ENCODE results near the gene VAPB. TPM values are rescaled to one million over a fixed set of nuclear protein-coding genes. Genes with fewer than 3 reads are reported as not detected.

VAPB gene
- total RNA-seq, 1 donor from 2014 or later: 21.6 TPM

DNA sequence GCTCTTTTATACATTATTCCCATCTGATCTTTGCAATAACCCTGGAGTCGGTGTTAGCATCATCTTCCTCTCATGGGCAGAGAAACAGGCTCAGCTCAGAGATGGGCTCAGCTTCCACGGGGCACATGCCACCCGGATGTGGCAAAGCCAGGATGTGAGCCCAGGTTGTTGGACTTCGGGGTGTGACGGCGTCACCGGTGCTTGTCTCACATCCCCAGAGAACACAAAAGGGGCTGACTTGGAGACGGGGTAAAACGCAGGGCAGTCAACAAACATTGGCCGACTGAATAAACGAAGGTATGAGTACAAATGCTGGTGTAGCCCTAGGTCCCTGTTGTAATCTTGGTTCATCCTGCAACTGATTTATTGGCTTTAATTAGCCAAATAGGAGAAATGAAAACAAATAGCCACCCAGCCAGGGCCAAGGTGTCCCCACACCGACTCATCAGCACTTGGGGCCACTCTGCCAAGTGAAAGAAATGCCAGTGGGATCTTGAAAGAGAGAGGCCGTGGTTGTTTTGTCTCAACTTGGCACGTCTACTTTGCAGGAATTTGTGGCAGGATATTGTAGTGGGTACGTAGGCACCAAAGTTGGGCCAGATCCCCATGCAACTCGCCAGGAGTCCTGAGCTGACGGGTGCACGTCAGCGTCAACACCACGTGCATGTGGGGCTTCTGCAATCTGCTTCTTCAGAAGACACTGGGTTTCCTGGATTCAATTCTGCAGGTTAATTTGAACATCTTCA is 83.4 kb downstream of the VAPB start:
- Histone ChIP-seq H3K27ac (no peak overlapping the region), H3K27me3 (no peaks in the 10 kb centered on the region), H3K4me3 (no peak overlapping the region), H3K4me1 (peaks cover 15% of the 10 kb centered on the region), H3K36me3 (no peaks in the 10 kb centered on the region), H3K9me3 (no peaks in the 10 kb centered on the region)
- intact Hi-C loops (cut with DNase I): loop anchor here (5.0 kb wide), 1 partner anchor 175 kb away; no protein-coding TSS in a partner anchor
- no peak for DNase-seq (ENCODE audit: extremely low spot score in 2 of 2)
- TF ChIP-seq POLR2A (IDR thresholded peaks at IDR 0.05) (no peak), POLR2AphosphoS5 (IDR thresholded peaks at IDR 0.05; ENCODE audit: insufficient read depth in 1 of 2, low read depth in 1 of 2) (no peak)
- TF ChIP-seq, protein P1, sequence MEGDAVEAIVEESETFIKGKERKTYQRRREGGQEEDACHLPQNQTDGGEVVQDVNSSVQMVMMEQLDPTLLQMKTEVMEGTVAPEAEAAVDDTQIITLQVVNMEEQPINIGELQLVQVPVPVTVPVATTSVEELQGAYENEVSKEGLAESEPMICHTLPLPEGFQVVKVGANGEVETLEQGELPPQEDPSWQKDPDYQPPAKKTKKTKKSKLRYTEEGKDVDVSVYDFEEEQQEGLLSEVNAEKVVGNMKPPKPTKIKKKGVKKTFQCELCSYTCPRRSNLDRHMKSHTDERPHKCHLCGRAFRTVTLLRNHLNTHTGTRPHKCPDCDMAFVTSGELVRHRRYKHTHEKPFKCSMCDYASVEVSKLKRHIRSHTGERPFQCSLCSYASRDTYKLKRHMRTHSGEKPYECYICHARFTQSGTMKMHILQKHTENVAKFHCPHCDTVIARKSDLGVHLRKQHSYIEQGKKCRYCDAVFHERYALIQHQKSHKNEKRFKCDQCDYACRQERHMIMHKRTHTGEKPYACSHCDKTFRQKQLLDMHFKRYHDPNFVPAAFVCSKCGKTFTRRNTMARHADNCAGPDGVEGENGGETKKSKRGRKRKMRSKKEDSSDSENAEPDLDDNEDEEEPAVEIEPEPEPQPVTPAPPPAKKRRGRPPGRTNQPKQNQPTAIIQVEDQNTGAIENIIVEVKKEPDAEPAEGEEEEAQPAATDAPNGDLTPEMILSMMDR (IDR thresholded peaks at IDR 0.05): no peak

DNA sequence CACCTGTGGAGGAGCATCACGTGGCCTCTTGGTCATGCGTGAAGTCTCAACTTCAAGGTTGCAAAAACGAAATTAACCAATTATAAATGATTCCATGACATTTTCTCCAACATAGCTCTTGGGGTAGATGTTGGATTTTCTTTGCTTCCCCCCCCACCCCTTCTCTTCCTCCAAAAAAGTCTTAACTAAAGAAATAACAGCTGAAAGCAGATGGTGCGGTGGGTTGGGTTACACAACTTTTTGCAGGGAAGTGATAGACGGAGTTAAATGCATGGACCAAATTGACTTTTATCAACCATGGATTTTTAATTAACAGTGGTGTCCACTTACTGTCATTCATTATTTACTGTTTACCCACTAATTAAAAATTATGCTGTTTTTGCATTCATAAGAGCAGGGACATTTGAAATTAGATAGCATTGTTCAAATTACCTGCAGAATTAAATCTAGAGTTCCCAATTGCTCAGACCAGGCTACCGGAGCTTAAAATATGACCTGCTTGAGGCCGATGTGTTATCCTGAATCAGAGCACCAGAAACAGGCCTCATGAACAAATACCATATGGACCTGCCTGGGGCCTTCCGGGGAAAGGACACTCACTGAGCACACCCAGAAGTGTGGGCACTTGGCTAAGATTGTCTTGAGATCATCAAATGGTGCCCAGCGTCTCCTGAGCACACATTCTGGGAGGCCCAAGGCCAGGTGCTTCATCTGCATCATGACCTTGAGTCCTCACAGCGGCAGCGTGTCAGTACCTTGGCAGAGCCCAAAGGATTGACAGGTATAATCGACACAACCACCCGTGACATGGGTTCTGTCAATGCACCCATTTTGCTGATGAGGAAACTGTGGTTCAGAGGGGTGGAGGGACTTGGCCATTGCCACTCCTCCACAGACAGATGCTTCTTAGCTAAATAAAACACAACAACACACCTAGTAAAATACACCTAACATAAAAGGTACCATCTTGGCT is 84.7 kb downstream of the VAPB start:
- Histone ChIP-seq H3K27me3 (no peaks in the 10 kb centered on the region), H3K9me3 (no peaks in the 10 kb centered on the region), H3K27ac (no peak overlapping the region), H3K4me1 (peaks cover 15% of the 10 kb centered on the region), H3K4me3 (no peak overlapping the region), H3K36me3 (no peaks in the 10 kb centered on the region)
- intact Hi-C loops (cut with DNase I): loop anchor here (5.0 kb wide), 1 partner anchor 174 kb away; no protein-coding TSS in a partner anchor
- DNase-seq (ENCODE audit: extremely low spot score in 2 of 2): no peak
- TF ChIP-seq, protein P1 (IDR thresholded peaks at IDR 0.05): no peak
- no peak for TF ChIP-seq POLR2AphosphoS5 (IDR thresholded peaks at IDR 0.05; ENCODE audit: insufficient read depth in 1 of 2, low read depth in 1 of 2)
- TF ChIP-seq POLR2A (IDR thresholded peaks at IDR 0.05): no peak

DNA sequence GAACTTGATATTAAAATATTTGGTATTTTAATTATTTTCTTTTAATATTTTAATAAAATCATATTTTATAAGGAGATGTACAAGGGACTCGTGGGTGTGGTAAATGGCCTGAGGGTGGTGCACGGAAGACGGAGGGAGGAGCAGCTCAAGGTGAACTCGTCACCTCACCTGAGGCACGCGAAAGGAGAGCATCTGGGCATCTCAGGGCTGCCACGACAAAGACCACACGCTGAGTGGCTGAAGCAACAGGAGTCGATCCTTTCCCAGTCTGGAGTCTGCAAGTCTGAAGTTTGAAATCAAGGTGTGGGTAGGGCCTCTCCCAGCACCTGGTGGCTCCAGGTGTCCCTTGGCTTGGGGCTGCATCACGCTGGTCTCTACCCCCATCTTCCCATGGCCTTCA is 86.4 kb downstream of the VAPB start:
- TF ChIP-seq POLR2A (IDR thresholded peaks at IDR 0.05) (no peak), POLR2AphosphoS5 (IDR thresholded peaks at IDR 0.05; ENCODE audit: insufficient read depth in 1 of 2, low read depth in 1 of 2) (no peak)
- TF ChIP-seq, protein P1 (IDR thresholded peaks at IDR 0.05): no peak
- no peak overlapping the region for H3K4me3 ChIP-seq
- intact Hi-C loops (cut with DNase I): no loop called here
- DNase-seq (ENCODE audit: extremely low spot score in 2 of 2): no peak
- H3K9me3 ChIP-seq: no peaks in the 10 kb centered on the region
- no peaks in the 10 kb centered on the region for H3K27me3 ChIP-seq
- peaks cover 21% of the 10 kb centered on the region for H3K4me1 ChIP-seq
- no peak overlapping the region for H3K27ac ChIP-seq
- H3K36me3 ChIP-seq: no peaks in the 10 kb centered on the region

DNA sequence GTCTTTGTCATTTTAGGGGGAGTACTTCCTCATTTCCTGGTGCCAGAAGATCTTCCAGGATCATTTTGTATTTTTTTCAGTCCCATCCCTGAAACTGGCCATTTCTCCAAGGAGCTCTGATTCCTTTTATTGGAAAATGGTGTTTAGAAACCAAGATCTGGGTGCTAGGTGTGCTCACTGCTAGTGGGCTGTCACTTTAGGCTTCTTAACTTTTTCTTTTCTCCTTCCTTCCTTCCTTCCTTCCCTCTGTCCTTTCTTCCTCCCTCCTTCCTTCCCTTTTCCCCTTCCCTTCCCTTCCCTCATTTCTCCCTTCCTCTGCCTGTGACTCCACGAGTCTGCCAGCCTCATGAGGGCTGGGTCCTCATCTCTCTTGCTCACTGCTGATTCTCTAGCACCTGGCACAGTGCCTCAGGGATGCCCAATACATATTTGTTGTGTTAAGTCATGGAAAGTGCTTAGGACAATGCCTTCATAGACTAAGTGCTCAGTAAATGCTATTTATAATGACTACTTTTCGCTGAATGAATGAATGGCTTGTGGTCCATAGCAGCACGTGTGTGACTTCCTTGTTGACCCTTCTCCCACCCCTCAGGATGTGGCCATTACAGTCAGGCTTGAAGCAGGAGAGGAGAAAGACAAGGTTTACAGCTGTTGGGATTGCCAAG is 89.2 kb downstream of the VAPB start:
- H3K27ac ChIP-seq: no peak overlapping the region
- no peaks in the 10 kb centered on the region for H3K36me3 ChIP-seq
- no peak for DNase-seq (ENCODE audit: extremely low spot score in 2 of 2)
- H3K9me3 ChIP-seq: no peaks in the 10 kb centered on the region
- intact Hi-C loops (cut with DNase I): no loop called here
- peaks cover 22% of the 10 kb centered on the region for H3K4me1 ChIP-seq
- TF ChIP-seq, protein P1 (IDR thresholded peaks at IDR 0.05): no peak
- TF ChIP-seq POLR2A (IDR thresholded peaks at IDR 0.05): no peak
- no peak for TF ChIP-seq POLR2AphosphoS5 (IDR thresholded peaks at IDR 0.05; ENCODE audit: insufficient read depth in 1 of 2, low read depth in 1 of 2)
- H3K4me3 ChIP-seq: no peak overlapping the region
- H3K27me3 ChIP-seq: no peaks in the 10 kb centered on the region

Measured in vagina (tissue), 2 donors.